WTC11 (cell line): ENCODE data around the gene RANBP10. TPM values are rescaled to one million over a fixed set of nuclear protein-coding genes. Genes with fewer than 3 reads are reported as not detected.

Source experiments
- AFF4 ChIP-seq: sonication (generic); formaldehyde crosslinking; IDR thresholded peaks from 2 replicates; pipeline ENCODE4 v1.8.1; 2023; ENCODE audit warnings: mild to moderate bottlenecking, missing genetic modification reagents, borderline replicate concordance
- AR ChIP-seq: fragments of 250-450 bp; sonication (Bioruptor Pico); IDR thresholded peaks from 2 replicates; pipeline ENCODE4 v1.9.0; 2021; ENCODE audit warnings: mild to moderate bottlenecking
- E2F1 ChIP-seq: sonication (generic); formaldehyde crosslinking; IDR thresholded peaks from 2 replicates; pipeline ENCODE4 v1.8.0; 2022; ENCODE audit warnings: mild to moderate bottlenecking, missing genetic modification reagents
- ELF4 ChIP-seq: sonication (generic); formaldehyde crosslinking; IDR thresholded peaks from 2 replicates; pipeline ENCODE4 v1.8.1; 2022; ENCODE audit warnings: low read depth, mild to moderate bottlenecking, moderate library complexity, missing genetic modification reagents
- MAX ChIP-seq: sonication (generic); formaldehyde crosslinking; IDR thresholded peaks from 2 replicates; pipeline ENCODE4 v1.8.0; 2022; ENCODE audit warnings: mild to moderate bottlenecking, missing genetic modification reagents
- SOX15 ChIP-seq: fragments of 250-450 bp; sonication (Bioruptor Pico); IDR thresholded peaks from 2 replicates; pipeline ENCODE4 v1.9.0; 2021; ENCODE audit warnings: mild to moderate bottlenecking
- USF2 ChIP-seq: sonication (generic); formaldehyde crosslinking; IDR thresholded peaks from 2 replicates; pipeline ENCODE4 v1.8.1; 2023; ENCODE audit warnings: mild to moderate bottlenecking, missing genetic modification reagents, moderate library complexity
- total RNA-seq: library from RNA; stranded (reverse); gene quantifications from 3 replicates; pipeline ENCODE4 v1.2.3, GENCODE V29; 2021
- TF ChIP-seq, protein P1 (sequence below): fragments of 200-600 bp; IDR thresholded peaks from 2 replicates; pipeline ENCODE4 v1.8.0; 2022; ENCODE audit warnings: antibody characterized with exemption
- TF ChIP-seq, protein P2 (sequence below): sonication (generic); formaldehyde crosslinking; IDR thresholded peaks from 2 replicates; pipeline ENCODE4 v1.8.1; 2022; ENCODE audit warnings: mild to moderate bottlenecking, missing genetic modification reagents, moderate library complexity, borderline replicate concordance

The RANBP10 gene
- total RNA-seq, 1 experiment from 2014 or later: 14.0 TPM

DNA sequence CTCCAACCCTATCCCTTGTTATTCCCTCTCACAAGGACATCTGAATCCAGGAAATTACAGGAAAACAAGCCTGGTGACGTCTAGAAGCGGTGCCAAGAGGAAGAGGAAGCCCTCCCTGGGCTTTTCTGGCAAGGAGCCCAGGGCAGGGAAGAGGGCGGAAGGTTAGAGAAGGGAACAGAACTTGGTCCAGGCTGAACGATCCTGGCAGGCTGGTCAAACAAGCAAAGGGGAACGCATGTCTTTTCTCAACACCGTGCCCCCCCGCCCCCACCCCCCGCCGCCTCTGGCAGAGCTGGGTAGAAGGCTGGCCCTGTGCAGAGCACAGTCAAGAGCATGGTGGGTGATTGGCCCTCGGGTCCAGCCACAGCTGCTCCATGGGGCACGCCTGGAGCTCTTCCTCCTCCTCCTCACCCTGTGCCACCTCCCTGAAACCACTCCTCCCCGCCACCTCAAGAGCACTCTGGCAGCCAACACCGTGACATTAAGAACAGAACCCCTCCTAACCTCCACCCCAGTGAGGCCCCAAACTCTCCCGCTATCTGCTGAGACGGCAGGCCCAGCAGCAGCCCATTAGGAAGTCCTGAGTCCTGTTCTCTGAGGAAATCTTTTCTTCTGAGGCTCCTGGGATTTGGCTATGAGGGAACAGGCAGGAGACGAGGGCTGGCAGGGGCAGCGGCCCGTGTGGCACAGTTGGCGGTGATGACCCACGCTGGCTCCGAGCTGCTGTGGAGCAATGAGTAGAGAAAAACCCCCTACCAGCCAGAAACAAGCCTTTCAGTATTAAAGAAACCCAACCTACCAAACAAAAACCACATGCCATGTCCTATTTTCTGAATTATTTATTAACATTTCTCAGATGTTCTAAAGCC is 132.4 kb downstream of the RANBP10 start (continued):
- TF ChIP-seq AR (CRISPR knock-in tag) (no peak), E2F1 (CRISPR knock-in tag) (no peak), USF2 (CRISPR knock-in tag) (no peak), ELF4 (CRISPR knock-in tag) (no peak), SOX15 (no peak), AFF4 (no peak), MAX (CRISPR knock-in tag) (no peak)
- TF ChIP-seq, protein P1, sequence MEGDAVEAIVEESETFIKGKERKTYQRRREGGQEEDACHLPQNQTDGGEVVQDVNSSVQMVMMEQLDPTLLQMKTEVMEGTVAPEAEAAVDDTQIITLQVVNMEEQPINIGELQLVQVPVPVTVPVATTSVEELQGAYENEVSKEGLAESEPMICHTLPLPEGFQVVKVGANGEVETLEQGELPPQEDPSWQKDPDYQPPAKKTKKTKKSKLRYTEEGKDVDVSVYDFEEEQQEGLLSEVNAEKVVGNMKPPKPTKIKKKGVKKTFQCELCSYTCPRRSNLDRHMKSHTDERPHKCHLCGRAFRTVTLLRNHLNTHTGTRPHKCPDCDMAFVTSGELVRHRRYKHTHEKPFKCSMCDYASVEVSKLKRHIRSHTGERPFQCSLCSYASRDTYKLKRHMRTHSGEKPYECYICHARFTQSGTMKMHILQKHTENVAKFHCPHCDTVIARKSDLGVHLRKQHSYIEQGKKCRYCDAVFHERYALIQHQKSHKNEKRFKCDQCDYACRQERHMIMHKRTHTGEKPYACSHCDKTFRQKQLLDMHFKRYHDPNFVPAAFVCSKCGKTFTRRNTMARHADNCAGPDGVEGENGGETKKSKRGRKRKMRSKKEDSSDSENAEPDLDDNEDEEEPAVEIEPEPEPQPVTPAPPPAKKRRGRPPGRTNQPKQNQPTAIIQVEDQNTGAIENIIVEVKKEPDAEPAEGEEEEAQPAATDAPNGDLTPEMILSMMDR: no peak
- TF ChIP-seq, protein P2, sequence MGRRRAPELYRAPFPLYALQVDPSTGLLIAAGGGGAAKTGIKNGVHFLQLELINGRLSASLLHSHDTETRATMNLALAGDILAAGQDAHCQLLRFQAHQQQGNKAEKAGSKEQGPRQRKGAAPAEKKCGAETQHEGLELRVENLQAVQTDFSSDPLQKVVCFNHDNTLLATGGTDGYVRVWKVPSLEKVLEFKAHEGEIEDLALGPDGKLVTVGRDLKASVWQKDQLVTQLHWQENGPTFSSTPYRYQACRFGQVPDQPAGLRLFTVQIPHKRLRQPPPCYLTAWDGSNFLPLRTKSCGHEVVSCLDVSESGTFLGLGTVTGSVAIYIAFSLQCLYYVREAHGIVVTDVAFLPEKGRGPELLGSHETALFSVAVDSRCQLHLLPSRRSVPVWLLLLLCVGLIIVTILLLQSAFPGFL: no peak
- TF ChIP-seq, all 79 proteins: peak for 0

Other genes starting within 250 kb of the RANBP10 start
- gene CTCF, start 244.0 kb downstream of the RANBP10 start, total RNA-seq: 55.4 to 60.6 TPM (median 57.7 TPM) in 3 replicates
- 33.3 to 42.3 TPM (median 38.3 TPM) in 3 replicates for gene CARMIL2, start 161.4 kb downstream of the RANBP10 start, total RNA-seq
- gene ACD, start 146.3 kb downstream of the RANBP10 start, total RNA-seq: 38.1 to 41.3 TPM (median 40.7 TPM) in 3 replicates
- gene PARD6A, start 145.6 kb downstream of the RANBP10 start, total RNA-seq: 17.1 to 18.5 TPM (median 17.4 TPM) in 3 replicates
- 10.3 to 11.9 TPM (median 11.7 TPM) in 3 replicates for gene ENKD1, start 139.8 kb downstream of the RANBP10 start, total RNA-seq
- gene C16orf86, start 139.7 kb downstream of the RANBP10 start, total RNA-seq: 4.1 to 5.4 TPM (median 4.9 TPM) in 3 replicates
- gene GFOD2, start 87.2 kb downstream of the RANBP10 start, total RNA-seq: 19.3 to 29.5 TPM (median 22.8 TPM) in 3 replicates
- 0.41 to 1.7 TPM (median 0.48 TPM) in 3 replicates for gene TSNAXIP1, start 329 bp upstream of the RANBP10 start, total RNA-seq
- 46.5 to 49.0 TPM (median 47.4 TPM) in 3 replicates for gene THAP11, start 35.8 kb upstream of the RANBP10 start, total RNA-seq
- 183 to 205 TPM (median 200 TPM) in 3 replicates for gene NUTF2, start 40.4 kb upstream of the RANBP10 start, total RNA-seq
- 52.1 to 58.3 TPM (median 57.3 TPM) in 3 replicates for gene CENPT, start 41.1 kb upstream of the RANBP10 start, total RNA-seq
- gene EDC4, start 66.5 kb upstream of the RANBP10 start, total RNA-seq: 72.6 to 83.7 TPM (median 74.1 TPM) in 3 replicates
- 7.0 to 12.4 TPM (median 7.4 TPM) in 3 replicates for gene NRN1L, start 78.3 kb upstream of the RANBP10 start, total RNA-seq
- gene PSKH1, start 86.7 kb upstream of the RANBP10 start, total RNA-seq: 29.0 to 32.6 TPM (median 31.6 TPM) in 3 replicates
- gene CTRL, start 125.3 kb upstream of the RANBP10 start, total RNA-seq: 1.7 to 3.6 TPM (median 2.8 TPM) in 3 replicates
- gene PSMB10, start 130.3 kb upstream of the RANBP10 start, total RNA-seq: 34.8 to 40.9 TPM (median 35.3 TPM) in 3 replicates
- gene LCAT, start 137.6 kb upstream of the RANBP10 start, total RNA-seq: 23.3 to 38.3 TPM (median 25.8 TPM) in 3 replicates
- 67.5 to 94.1 TPM (median 73.7 TPM) in 3 replicates for gene SLC12A4, start 162.1 kb upstream of the RANBP10 start, total RNA-seq
- gene DPEP3, start 173.9 kb upstream of the RANBP10 start, total RNA-seq: 1.6 to 2.7 TPM (median 2.5 TPM) in 3 replicates
- 0.13 to 0.25 TPM in 2 of 3 replicates, not detected in the other for gene DPEP2, start 192.9 kb upstream of the RANBP10 start, total RNA-seq
- 0.32 TPM in 1 of 3 replicates, not detected in the others for gene DPEP2NB, start 209.4 kb upstream of the RANBP10 start, total RNA-seq
- 15.2 to 18.3 TPM (median 17.7 TPM) in 3 replicates for gene DDX28, start 216.7 kb upstream of the RANBP10 start, total RNA-seq
- gene DUS2, start 216.7 kb upstream of the RANBP10 start, total RNA-seq: 23.5 to 27.9 TPM (median 25.8 TPM) in 3 replicates